Liver (tissue), 2 donors: Measurements from ENCODE around the gene ATG5.
A peak's percentile ranks its signal among the peaks of the same experiment; 100 is the strongest.

Experiments
- CTCF ChIP-seq: fragments of 150-350 bp; IDR thresholded peaks from 2 replicates; pipeline ENCODE4 v1.5.1; 2017; ENCODE audit warnings: improper control_type of control experiment, low read depth, low read length; ENCODE audit not compliant: missing input control
- YY1 ChIP-seq: IDR thresholded peaks from 2 replicates; pipeline ENCODE4 v1.6.1; 2016; ENCODE audit warnings: antibody characterized with exemption, mild to moderate bottlenecking
- donor health status: healthy.

GRCh38 chr6:106334646-106335448, 9.3 kb upstream of the ATG5 start:
- TF ChIP-seq YY1 (no peak), CTCF (peak; percentile 59)
